ENCODE results near the gene RING1.

RING1 gene

DNA sequence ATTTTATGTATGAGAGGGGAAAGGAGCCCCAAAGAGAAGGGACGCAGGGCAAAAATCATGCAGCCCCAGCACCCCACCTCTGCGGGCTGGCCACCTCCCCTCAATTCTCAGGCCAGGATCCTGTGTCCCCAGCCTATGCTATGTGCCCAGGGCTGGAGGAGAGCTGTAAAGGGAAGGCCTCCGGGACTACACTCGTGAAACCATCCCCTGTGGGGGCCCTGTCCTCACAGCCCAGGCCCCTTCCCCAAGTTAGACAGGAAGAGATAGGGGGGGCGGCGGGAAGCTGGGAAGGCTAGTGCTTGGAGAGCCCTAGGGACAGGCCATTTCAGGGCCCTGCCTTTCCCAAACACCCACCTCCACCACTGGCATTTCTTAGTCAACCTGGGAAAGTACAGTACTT is 14.7 kb upstream of the RING1 start:
- peaks cover 13 to 14% of the 10 kb centered on the region in 2 donors for H3K4me1 ChIP-seq (ENCODE audit: control insufficient read depth in 2 of 2, insufficient read depth in 2 of 2, low read length in 2 of 2)
- no peaks in the 10 kb centered on the region for H3K9me3 ChIP-seq (ENCODE audit: control insufficient read depth in 2 of 2, low read length in 2 of 2)
- H3K9ac ChIP-seq (ENCODE audit: low read depth in 1 of 2, low read length in 2 of 2), result no peak overlapping the region
- no peak overlapping the region for H3K4me3 ChIP-seq (ENCODE audit: low read length in 2 of 2)
- H3K27ac ChIP-seq (ENCODE audit: low read depth in 2 of 2, low read length in 2 of 2), result no peak overlapping the region
- peaks cover 22% of the 10 kb centered on the region in 2 donors for H3K27me3 ChIP-seq (ENCODE audit: control insufficient read depth in 2 of 2, insufficient read depth in 2 of 2, low read length in 2 of 2)
- H3K36me3 ChIP-seq (ENCODE audit: control insufficient read depth in 2 of 2, insufficient read depth in 2 of 2, low read length in 2 of 2), result peaks cover 30 to 33% of the 10 kb centered on the region in 2 donors

DNA sequence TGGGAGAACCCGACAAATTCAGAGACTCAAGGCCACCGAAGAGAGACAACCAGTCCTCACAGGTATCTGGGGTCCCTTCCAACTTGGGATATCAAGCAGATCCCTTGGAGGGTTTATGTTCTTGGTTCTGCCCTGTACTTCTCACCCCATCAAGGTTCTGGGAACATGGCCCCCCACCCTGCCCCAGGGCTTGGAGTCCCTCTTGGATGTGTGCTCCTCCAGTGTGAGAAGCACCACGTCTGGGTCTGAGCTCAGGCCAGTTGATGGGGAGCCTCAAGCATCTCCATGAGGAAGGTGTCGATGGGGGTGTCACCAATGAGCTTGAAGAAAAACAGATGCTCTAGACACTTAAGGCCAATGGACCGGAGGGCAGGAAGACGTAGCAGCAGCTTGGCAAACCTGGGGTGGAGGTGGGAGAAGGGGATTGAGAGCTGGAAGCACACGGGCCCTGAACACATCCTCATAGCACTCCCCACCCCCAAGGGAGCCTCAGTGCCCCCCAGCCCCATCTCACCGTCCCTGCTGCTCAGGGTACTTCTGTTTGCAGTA is 13.8 kb upstream of the RING1 start:
- no peak overlapping the region for H3K9ac ChIP-seq (ENCODE audit: low read depth in 1 of 2, low read length in 2 of 2)
- peaks cover 18 to 21% of the 10 kb centered on the region in 2 donors for H3K27me3 ChIP-seq (ENCODE audit: control insufficient read depth in 2 of 2, insufficient read depth in 2 of 2, low read length in 2 of 2)
- peaks cover 18 to 20% of the 10 kb centered on the region in 2 donors for H3K4me1 ChIP-seq (ENCODE audit: control insufficient read depth in 2 of 2, insufficient read depth in 2 of 2, low read length in 2 of 2)
- H3K27ac ChIP-seq (ENCODE audit: low read depth in 2 of 2, low read length in 2 of 2), result no peak overlapping the region
- no peaks in the 10 kb centered on the region for H3K9me3 ChIP-seq (ENCODE audit: control insufficient read depth in 2 of 2, low read length in 2 of 2)
- peaks cover 30 to 33% of the 10 kb centered on the region in 2 donors for H3K36me3 ChIP-seq (ENCODE audit: control insufficient read depth in 2 of 2, insufficient read depth in 2 of 2, low read length in 2 of 2)
- no peak overlapping the region for H3K4me3 ChIP-seq (ENCODE audit: low read length in 2 of 2)

DNA sequence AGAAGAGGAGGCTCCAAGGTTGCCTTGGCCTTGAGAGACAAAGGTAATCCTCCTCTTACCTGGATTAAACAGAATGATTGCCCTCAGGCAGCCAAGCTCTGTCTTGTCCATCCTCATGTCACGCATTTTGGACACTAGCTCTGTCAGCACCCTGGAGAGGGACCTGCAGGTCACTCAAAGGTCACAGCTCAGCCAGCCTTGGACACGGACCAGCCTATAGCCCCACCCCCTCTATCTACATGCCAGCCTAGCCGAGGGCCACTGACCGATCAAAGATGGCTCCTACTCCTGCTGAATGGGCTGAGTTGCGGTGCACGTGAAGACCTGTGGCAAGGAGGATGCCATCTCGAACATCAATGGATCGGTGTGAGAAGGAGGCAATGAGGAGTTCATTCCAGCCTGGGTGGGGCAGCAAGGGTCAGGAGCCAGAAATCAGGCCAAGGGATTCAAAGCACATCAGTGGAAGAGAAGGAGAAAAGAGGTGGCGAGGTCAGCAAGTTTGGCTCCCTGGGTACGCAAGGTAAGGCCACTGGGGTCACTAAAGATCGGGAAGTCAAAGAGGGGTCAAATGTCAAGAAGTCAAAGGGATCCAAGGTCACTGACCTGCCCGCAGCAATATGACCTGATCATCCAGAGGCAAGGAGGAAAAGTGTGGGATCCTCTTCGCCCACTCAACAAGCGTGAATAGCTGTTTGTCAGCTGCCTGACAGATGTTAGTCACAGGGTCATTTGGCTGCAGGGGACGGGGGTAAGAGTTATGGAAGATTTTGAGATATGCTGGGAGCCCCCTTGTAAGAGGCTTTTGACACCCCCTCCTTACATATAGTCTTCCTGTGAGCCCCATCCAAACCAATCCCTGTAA is 12.8 kb upstream of the RING1 start:
- peaks cover 14 to 17% of the 10 kb centered on the region in 2 donors for H3K27me3 ChIP-seq (ENCODE audit: control insufficient read depth in 2 of 2, insufficient read depth in 2 of 2, low read length in 2 of 2)
- H3K4me1 ChIP-seq (ENCODE audit: control insufficient read depth in 2 of 2, insufficient read depth in 2 of 2, low read length in 2 of 2), result peaks cover 21 to 24% of the 10 kb centered on the region in 2 donors
- no peaks in the 10 kb centered on the region for H3K9me3 ChIP-seq (ENCODE audit: control insufficient read depth in 2 of 2, low read length in 2 of 2)
- H3K27ac ChIP-seq (ENCODE audit: low read depth in 2 of 2, low read length in 2 of 2), result no peak overlapping the region
- H3K9ac ChIP-seq (ENCODE audit: low read depth in 1 of 2, low read length in 2 of 2), result no peak overlapping the region
- peaks cover 30 to 33% of the 10 kb centered on the region in 2 donors for H3K36me3 ChIP-seq (ENCODE audit: control insufficient read depth in 2 of 2, insufficient read depth in 2 of 2, low read length in 2 of 2)
- H3K4me3 ChIP-seq (ENCODE audit: low read length in 2 of 2), result no peak overlapping the region

DNA sequence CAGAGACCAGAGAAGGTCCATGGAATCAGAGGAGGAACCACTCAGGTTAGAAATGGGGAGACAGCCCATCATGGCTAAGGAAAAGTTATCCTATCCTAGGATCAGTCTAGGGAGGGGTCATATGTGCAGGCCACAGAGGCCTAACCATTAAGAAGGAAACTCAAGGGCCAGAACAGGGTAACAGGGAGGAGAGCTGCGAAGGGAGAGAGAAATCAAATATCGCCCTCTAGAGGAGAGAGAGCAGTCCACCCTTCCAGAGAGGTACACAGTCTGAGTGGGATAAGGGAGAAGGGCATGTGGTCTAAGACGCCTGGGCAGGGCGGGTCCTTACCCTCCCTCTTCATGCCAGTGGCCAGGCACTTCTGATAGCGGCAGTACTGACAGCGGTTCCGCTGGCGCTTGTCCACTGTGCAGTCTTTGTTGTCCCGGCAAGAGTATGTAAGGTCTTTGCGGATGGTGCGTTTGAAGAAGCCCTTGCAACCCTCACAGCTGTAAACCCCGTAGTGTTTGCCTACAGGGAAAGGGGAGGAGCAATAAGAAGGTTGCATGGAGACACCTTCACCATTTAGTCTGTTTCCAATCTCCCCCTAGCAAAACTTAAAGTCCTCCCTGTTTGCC is 10.8 kb upstream of the RING1 start:
- H3K9ac ChIP-seq (ENCODE audit: low read depth in 1 of 2, low read length in 2 of 2), result no peak overlapping the region
- peaks cover 31 to 34% of the 10 kb centered on the region in 2 donors for H3K4me1 ChIP-seq (ENCODE audit: control insufficient read depth in 2 of 2, insufficient read depth in 2 of 2, low read length in 2 of 2)
- H3K27me3 ChIP-seq (ENCODE audit: control insufficient read depth in 2 of 2, insufficient read depth in 2 of 2, low read length in 2 of 2), result peaks cover 0 to 1% of the 10 kb centered on the region in 2 donors
- peaks cover 38 to 43% of the 10 kb centered on the region in 2 donors for H3K36me3 ChIP-seq (ENCODE audit: control insufficient read depth in 2 of 2, insufficient read depth in 2 of 2, low read length in 2 of 2)
- no peaks in the 10 kb centered on the region for H3K9me3 ChIP-seq (ENCODE audit: control insufficient read depth in 2 of 2, low read length in 2 of 2)
- no peak overlapping the region for H3K4me3 ChIP-seq (ENCODE audit: low read length in 2 of 2)
- H3K27ac ChIP-seq (ENCODE audit: low read depth in 2 of 2, low read length in 2 of 2), result no peak overlapping the region

GRCh38 chr6:33198159-33198852 is 10.0 kb upstream of the RING1 start:
- H3K36me3 ChIP-seq (ENCODE audit: control insufficient read depth in 2 of 2, insufficient read depth in 2 of 2, low read length in 2 of 2), result peaks cover 46 to 50% of the 10 kb centered on the region in 2 donors
- H3K27ac ChIP-seq (ENCODE audit: low read depth in 2 of 2, low read length in 2 of 2), result no peak overlapping the region
- no peak overlapping the region for H3K9ac ChIP-seq (ENCODE audit: low read depth in 1 of 2, low read length in 2 of 2)

DNA sequence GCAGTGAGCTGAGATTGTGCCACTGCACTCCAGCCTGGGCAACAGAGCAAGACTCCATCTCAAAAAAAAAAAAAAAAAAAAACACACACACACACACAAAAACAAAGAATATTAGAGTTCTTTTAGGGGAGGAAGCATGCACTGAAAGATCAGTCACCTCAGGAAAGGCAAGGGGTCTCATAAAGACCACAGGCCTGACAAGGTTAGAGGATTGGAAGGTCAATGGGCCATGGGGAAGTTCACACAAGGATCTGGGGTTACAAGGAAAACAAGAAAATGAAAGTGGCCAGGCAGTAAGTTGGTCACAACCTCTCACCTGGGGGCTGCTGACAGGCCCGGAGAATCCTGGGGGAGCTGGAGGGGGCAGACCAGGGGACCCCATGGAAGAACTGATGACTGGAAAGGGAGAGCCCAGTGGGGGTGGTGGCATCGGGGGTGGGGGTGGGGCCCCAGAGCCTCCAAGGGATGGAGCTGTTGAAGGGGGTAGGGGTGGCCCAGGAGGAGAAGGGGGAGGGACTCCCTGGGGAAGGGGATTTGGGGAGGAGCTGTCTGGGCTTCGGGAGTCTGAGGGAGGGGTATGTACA is 9.4 kb upstream of the RING1 start:
- Histone ChIP-seq H3K4me3 (ENCODE audit: low read length in 2 of 2) (peak overlapping the region in 1 of 2 donors; percentile 99), H3K9me3 (ENCODE audit: control insufficient read depth in 2 of 2, low read length in 2 of 2) (no peaks in the 10 kb centered on the region), H3K9ac (ENCODE audit: low read depth in 1 of 2, low read length in 2 of 2) (peak overlapping the region in 1 of 2 donors; percentile 95), H3K36me3 (ENCODE audit: control insufficient read depth in 2 of 2, insufficient read depth in 2 of 2, low read length in 2 of 2) (peaks cover 51 to 57% of the 10 kb centered on the region in 2 donors), H3K27me3 (ENCODE audit: control insufficient read depth in 2 of 2, insufficient read depth in 2 of 2, low read length in 2 of 2) (no peaks in the 10 kb centered on the region), H3K4me1 (ENCODE audit: control insufficient read depth in 2 of 2, insufficient read depth in 2 of 2, low read length in 2 of 2) (peaks cover 28 to 33% of the 10 kb centered on the region in 2 donors), H3K27ac (ENCODE audit: low read depth in 2 of 2, low read length in 2 of 2) (no peak overlapping the region)

More at GRCh38 chr6:33198159-33198852, 10.0 kb upstream of the RING1 start:
- Histone ChIP-seq H3K9me3 (ENCODE audit: control insufficient read depth in 2 of 2, low read length in 2 of 2) (no peaks in the 10 kb centered on the region), H3K4me3 (ENCODE audit: low read length in 2 of 2) (no peak overlapping the region), H3K4me1 (ENCODE audit: control insufficient read depth in 2 of 2, insufficient read depth in 2 of 2, low read length in 2 of 2) (peaks cover 27 to 28% of the 10 kb centered on the region in 2 donors), H3K27me3 (ENCODE audit: control insufficient read depth in 2 of 2, insufficient read depth in 2 of 2, low read length in 2 of 2) (no peaks in the 10 kb centered on the region)

GRCh38 chr6:33199687-33200218 is 8.5 kb upstream of the RING1 start:
- H3K4me3 ChIP-seq (ENCODE audit: low read length in 2 of 2), result peak overlapping the region; percentile 94 to 99
- peaks cover 47 to 51% of the 10 kb centered on the region in 2 donors for H3K36me3 ChIP-seq (ENCODE audit: control insufficient read depth in 2 of 2, insufficient read depth in 2 of 2, low read length in 2 of 2)
- H3K9ac ChIP-seq (ENCODE audit: low read depth in 1 of 2, low read length in 2 of 2), result peak overlapping the region; percentile 95 to 98
- peaks cover 30 to 39% of the 10 kb centered on the region in 2 donors for H3K4me1 ChIP-seq (ENCODE audit: control insufficient read depth in 2 of 2, insufficient read depth in 2 of 2, low read length in 2 of 2)
- no peaks in the 10 kb centered on the region for H3K27me3 ChIP-seq (ENCODE audit: control insufficient read depth in 2 of 2, insufficient read depth in 2 of 2, low read length in 2 of 2)
- peak overlapping the region; percentile 97 to 99 for H3K27ac ChIP-seq (ENCODE audit: low read depth in 2 of 2, low read length in 2 of 2)
- H3K9me3 ChIP-seq (ENCODE audit: control insufficient read depth in 2 of 2, low read length in 2 of 2), result no peaks in the 10 kb centered on the region

GRCh38 chr6:33200219-33201146 is 7.8 kb upstream of the RING1 start, which contains the start of the genes RXRB and SLC39A7:
Gene RXRB (minus strand): TSS chr6:33200665. CDS start chr6:33200476, 189 bp downstream.
Gene SLC39A7 (plus strand): TSS chr6:33200867. CDS start chr6:33201246, 379 bp downstream.
- H3K4me1 ChIP-seq (ENCODE audit: control insufficient read depth in 2 of 2, insufficient read depth in 2 of 2, low read length in 2 of 2), result peaks cover 37 to 45% of the 10 kb centered on the region in 2 donors
- H3K36me3 ChIP-seq (ENCODE audit: control insufficient read depth in 2 of 2, insufficient read depth in 2 of 2, low read length in 2 of 2), result peaks cover 40 to 44% of the 10 kb centered on the region in 2 donors
- no peaks in the 10 kb centered on the region for H3K27me3 ChIP-seq (ENCODE audit: control insufficient read depth in 2 of 2, insufficient read depth in 2 of 2, low read length in 2 of 2)
- H3K9me3 ChIP-seq (ENCODE audit: control insufficient read depth in 2 of 2, low read length in 2 of 2), result no peaks in the 10 kb centered on the region
- H3K27ac ChIP-seq (ENCODE audit: low read depth in 2 of 2, low read length in 2 of 2), result peak within 1 kb of the TSS; percentile 97 to 99
- peak within 1 kb of the TSS; percentile 95 to 98 for H3K9ac ChIP-seq (ENCODE audit: low read depth in 1 of 2, low read length in 2 of 2)
- peak within 1 kb of the TSS; percentile 94 to 99 for H3K4me3 ChIP-seq (ENCODE audit: low read length in 2 of 2)

Data from mucosa of rectum (tissue), 2 donors.